NCI-H748 treated with DMSO at 0.1 percent for 48 hours (cell line): ENCODE measurements around the gene TIMM10.

Experiments
- DNase-seq: peaks from one replicate; lab custom pipeline; 2025; lab: John Stamatoyannopoulos, UW

TIMM10 gene

GRCh38 chr11:57530596-57531507, at the start of gene TIMM10:
TSS of gene TIMM10 (minus strand) at chr11:57530754. CDS start at chr11:57530189, 565 bp downstream.
- DNase-seq = peak; percentile 97

- no peak for DNase-seq
Observed at GRCh38 chr11:57574061-57574460, 43.5 kb upstream of the TIMM10 start.

- no peak for DNase-seq
Observed at GRCh38 chr11:57571606-57572005, 41.1 kb upstream of the TIMM10 start.

- no peak for DNase-seq
Observed at GRCh38 chr11:57568330-57568766, 37.8 kb upstream of the TIMM10 start.

- peak; percentile 59 for DNase-seq
Observed at GRCh38 chr11:57567515-57568329, 37.2 kb upstream of the TIMM10 start, which contains the start of gene UBE2L6. TSS of gene UBE2L6 (minus strand) at chr11:57567672. CDS start at chr11:57567611, 61 bp downstream.

- no peak for DNase-seq
Observed at GRCh38 chr11:57566905-57567514, 36.5 kb upstream of the TIMM10 start.

GRCh38 chr11:57566005-57566904, 35.7 kb upstream of the TIMM10 start:
- no peak for DNase-seq

- DNase-seq = no peak
Observed at GRCh38 chr11:57562596-57562995, 32.0 kb upstream of the TIMM10 start.

- no peak for DNase-seq
Observed at GRCh38 chr11:57560146-57560545, 29.6 kb upstream of the TIMM10 start.

GRCh38 chr11:57556041-57556440, 25.5 kb upstream of the TIMM10 start:
- no peak for DNase-seq

GRCh38 chr11:57555393-57555792, 24.8 kb upstream of the TIMM10 start:
- DNase-seq = no peak

- no peak for DNase-seq
Observed at GRCh38 chr11:57552479-57552878, 21.9 kb upstream of the TIMM10 start.

GRCh38 chr11:57551941-57552340, 21.4 kb upstream of the TIMM10 start:
- DNase-seq = no peak

- DNase-seq = no peak
Observed at GRCh38 chr11:57549983-57550382, 19.4 kb upstream of the TIMM10 start.

GRCh38 chr11:57547854-57548377, 17.4 kb upstream of the TIMM10 start:
- no peak for DNase-seq

GRCh38 chr11:57546869-57547475, 16.4 kb upstream of the TIMM10 start:
- no peak for DNase-seq

GRCh38 chr11:57546451-57546850, 15.9 kb upstream of the TIMM10 start:
- DNase-seq = no peak

- DNase-seq = no peak
Observed at GRCh38 chr11:57545883-57546282, 15.3 kb upstream of the TIMM10 start.

- DNase-seq = no peak
Observed at GRCh38 chr11:57544566-57544965, 14.0 kb upstream of the TIMM10 start.

- no peak for DNase-seq
Observed at GRCh38 chr11:57543593-57543992, 13.0 kb upstream of the TIMM10 start.

GRCh38 chr11:57542582-57542981, 12.0 kb upstream of the TIMM10 start:
- DNase-seq = no peak
